Astrocyte of the cerebellum (primary cell): ENCODE measurements around the gene CACNA2D1.

ENCODE experiments used
- DNase-seq: peaks from one replicate; pipeline ENCODE4 v3.0.0-alpha.2; 2011; ENCODE audit warnings: low read depth
- H3K4me3 ChIP-seq: 2 replicates; pipeline ENCODE4 v1.5.1; 2011; ENCODE audit warnings: mild to moderate bottlenecking, low read depth, low read length, moderate library complexity
- in situ Hi-C: cut with HindIII; loops from 2 replicates; pipeline ENCODE4 v1.10.0; 2017; ENCODE audit warnings: low sequenced_read_pairs
- TF ChIP-seq, protein P1 (sequence below): IDR thresholded peaks from 2 replicates; pipeline ENCODE4 v1.5.1; 2012; ENCODE audit warnings: low read length, low read depth, moderate library complexity, mild to moderate bottlenecking; ENCODE audit errors: missing control alignments

The CACNA2D1 gene

DNA sequence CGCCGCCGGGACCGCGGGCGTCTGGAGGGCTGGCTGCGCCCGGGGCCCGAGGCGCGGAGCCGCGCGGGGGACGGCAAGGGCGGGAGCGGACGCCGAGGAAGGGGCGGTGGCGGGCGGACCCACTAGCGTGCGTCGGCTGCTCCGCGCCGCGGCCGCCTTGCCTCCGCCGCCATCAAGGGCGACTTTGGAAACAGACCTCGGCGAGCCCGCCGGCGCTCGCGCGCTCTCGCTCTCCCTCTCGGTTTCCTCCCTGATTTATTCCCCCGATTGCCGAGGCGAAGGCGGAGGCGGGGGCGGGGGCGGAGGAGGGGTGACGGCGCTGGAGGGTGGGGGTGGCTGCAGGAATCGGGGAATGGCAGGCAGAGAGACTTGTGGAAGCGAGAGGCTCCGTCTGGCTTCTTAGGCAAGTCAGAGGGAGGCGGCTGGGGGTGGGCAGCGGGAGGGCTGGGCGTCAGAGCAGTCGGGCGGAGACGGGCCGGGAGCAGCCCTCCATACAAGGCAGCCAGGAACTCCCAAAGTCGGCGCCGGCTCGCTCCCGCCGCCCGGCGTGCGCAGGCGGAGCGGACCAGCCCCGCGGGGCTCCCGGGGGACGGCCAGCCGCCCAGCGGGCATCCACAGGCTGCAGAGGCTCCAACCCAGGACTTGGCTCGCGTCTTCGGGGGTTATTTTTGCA lies at the start of gene CACNA2D1:
Gene CACNA2D1 (minus strand): TSS at position 231 of the 673 bp plus-strand sequence.
- DNase-seq, result peak; percentile 67
- H3K4me3 ChIP-seq, result peak within 1 kb of the TSS; percentile 85
- TF ChIP-seq, protein P1, sequence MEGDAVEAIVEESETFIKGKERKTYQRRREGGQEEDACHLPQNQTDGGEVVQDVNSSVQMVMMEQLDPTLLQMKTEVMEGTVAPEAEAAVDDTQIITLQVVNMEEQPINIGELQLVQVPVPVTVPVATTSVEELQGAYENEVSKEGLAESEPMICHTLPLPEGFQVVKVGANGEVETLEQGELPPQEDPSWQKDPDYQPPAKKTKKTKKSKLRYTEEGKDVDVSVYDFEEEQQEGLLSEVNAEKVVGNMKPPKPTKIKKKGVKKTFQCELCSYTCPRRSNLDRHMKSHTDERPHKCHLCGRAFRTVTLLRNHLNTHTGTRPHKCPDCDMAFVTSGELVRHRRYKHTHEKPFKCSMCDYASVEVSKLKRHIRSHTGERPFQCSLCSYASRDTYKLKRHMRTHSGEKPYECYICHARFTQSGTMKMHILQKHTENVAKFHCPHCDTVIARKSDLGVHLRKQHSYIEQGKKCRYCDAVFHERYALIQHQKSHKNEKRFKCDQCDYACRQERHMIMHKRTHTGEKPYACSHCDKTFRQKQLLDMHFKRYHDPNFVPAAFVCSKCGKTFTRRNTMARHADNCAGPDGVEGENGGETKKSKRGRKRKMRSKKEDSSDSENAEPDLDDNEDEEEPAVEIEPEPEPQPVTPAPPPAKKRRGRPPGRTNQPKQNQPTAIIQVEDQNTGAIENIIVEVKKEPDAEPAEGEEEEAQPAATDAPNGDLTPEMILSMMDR, result no peak
- in situ Hi-C loops, result no loop called here

DNA sequence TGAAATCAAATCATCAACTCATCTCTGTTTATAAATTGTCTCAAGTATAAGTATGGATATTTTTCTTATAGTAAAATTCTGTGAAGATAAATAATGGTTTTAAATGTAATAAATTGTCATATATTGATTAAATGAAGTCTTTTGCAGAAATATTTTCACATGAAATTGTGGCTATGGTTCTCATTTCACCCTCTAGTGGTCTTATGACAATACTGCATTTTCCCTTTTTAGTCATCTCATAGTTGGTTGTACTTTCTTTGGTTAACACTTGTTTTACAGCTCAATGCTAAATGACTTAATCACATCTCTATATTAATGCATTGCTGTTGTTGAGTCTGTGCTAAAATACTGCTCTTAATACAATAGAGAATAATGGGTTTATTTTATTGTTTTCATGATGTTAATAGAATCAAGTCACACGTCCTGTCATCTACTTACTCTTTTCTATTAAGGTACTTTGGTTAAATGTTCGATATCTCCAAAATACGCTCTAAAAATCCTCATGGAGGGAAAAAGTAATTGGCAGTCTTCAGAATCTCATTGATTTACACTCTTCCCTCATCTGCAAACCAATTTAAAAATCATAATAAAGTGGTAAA lies 38.0 kb upstream of the CACNA2D1 start:
- DNase-seq, result peak; percentile 9
- in situ Hi-C loops, result no loop called here
- no peak overlapping the region for H3K4me3 ChIP-seq
- TF ChIP-seq, protein P1, result peak; percentile 59

DNA sequence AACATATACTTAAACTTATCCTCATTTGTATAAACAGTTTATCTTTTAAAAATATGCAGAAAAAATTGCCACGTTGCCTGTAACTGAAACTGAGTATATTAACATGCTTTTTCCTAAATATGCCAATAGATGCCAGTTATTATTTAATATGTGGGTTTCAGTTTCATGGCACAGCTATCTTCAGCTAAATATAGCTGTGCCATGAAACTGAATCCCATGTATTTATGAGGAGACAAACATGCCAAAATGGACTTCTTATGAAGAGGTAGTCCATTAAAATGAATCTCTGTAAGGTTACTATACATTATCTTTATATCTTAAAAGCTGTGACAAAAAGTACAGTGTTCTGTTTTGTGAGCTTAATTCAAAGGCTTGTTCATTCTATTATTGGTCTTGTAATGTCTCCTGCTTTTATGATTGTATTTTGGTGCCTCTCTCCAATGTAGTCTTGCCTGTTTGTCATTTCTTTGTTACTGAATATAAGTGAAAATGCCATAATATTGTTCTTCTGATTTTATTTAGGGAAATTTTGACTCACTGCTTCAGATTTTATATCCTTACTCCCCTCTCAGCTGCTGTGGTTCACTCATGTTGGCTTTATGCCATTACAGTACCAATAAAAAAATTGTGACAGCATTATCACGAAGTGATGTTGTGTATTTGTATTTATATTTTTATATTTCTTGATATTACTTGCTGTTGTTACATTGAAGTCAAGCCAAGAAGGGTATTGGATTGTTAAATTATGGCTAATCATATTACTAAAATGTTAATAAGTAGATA lies 34.3 kb upstream of the CACNA2D1 start:
- in situ Hi-C loops, result no loop called here

DNA sequence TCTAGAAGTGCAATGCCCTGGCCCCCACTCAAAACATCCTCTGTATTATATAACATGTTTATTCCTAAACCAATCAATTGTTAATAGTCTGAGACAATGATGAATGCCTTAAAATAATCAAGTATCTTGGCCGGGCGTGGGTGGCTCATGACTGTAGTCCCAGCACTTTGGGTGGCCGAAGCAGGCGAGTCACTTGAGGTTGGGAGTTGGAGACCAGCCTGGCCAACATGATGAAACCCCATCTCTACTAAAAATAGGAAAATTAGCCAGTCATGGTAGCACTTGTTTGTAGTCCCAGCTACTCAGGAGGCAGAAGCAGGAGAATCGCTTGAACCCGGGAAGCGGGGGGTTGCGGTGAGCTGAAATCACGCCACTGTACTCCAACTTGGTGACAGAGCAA lies 29.4 kb upstream of the CACNA2D1 start:
- TF ChIP-seq, protein P1, result no peak
- H3K4me3 ChIP-seq, result no peak overlapping the region
- no peak for DNase-seq
- in situ Hi-C loops, result no loop called here

More for the DNA sequence above, 34.3 kb upstream of the CACNA2D1 start:
- DNase-seq, result no peak
- TF ChIP-seq, protein P1, result no peak
- H3K4me3 ChIP-seq, result no peak overlapping the region

DNA sequence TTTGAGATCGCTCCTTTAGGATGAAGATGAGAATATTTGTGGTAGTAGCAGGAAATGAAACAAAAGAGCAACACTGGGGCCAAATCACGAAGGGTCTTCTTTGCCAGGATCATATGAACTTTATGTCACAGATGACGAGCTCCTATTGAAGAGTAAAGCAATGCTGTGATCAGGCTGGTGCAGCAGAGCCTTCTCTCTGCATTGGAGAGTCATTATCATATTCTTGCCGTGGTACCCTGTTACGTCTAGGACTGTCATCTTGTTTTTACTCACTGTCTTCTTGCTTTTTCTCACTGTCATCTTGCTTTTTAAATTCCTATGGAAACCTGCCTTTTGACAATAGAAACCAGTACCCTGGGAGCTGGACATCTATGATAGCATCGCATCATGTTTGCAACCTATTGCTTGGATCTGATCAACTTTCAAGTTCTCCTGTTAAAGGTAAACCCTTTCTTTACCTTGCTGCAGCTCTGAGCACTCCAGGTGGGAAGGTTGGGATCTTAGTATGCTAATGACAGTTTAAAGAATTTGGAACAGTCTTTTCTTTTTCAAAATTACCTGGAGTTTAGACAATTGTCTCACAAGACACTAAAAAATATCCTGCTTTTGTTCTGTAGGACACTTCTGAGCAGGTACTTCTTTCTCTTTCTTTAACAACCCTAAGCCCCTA lies 27.9 kb upstream of the CACNA2D1 start:
- H3K4me3 ChIP-seq, result no peak overlapping the region
- TF ChIP-seq, protein P1, result no peak
- DNase-seq, result no peak
- in situ Hi-C loops, result no loop called here

DNA sequence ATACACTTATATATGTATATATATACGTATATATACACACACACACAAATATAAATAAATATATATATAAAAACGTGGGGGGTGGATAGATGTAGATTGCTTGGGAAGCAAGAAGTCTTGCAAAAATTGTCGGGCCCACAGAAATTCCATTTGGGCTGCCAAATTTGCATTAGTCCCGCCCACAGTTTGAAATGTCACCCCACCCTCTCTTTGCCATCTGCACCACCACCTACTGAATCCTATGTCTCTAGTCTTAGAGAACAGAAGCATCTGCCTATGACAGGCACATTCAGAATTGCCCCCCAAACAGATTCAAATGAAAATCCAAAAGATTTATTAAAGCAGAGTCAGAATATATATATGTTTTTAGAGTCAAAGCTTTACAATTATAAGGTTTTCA lies 25.6 kb upstream of the CACNA2D1 start:
- in situ Hi-C loops, result no loop called here

More for the DNA sequence above, 25.6 kb upstream of the CACNA2D1 start:
- no peak for DNase-seq
- TF ChIP-seq, protein P1, result no peak
- H3K4me3 ChIP-seq, result no peak overlapping the region
